NCI-H510A treated with DMSO at 0.1 percent for 48 hours (cell line): ENCODE results near the gene RIC8B.

Experiments
- DNase-seq: peaks from one replicate; lab custom pipeline; 2025; lab: John Stamatoyannopoulos, UW

RIC8B gene

DNA sequence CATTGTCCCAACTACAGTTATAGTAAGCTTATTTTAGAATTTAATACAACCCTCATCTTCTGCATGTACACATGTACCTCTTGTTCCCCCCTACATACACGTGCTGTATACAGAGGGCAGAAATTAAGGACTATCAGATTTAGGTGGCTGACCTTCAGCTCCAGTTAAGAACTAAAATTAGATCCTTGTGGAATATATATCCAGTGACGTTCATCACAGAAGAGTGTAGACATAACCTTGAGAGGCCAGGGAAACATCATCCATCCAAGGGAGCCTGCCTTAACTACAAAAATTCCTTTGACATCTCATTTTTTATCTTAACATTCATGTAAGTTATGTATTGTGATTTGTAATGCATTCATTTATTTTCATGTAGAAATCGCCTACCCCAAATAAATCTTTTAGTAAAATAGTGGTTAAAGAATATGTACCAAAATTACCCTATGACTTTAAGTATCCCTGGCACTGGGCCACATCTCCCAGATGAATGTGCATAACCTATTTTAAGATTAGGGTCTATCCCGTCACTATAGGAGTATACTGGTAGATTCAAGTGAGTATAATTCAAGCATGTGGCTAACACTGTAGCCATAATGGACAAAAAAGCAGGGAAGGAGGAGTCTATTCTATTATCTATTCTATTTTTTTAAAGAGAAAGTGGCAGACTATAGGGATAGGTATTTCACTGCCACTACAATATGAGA is 27.5 kb downstream of the RIC8B start:
- no peak for DNase-seq

DNA sequence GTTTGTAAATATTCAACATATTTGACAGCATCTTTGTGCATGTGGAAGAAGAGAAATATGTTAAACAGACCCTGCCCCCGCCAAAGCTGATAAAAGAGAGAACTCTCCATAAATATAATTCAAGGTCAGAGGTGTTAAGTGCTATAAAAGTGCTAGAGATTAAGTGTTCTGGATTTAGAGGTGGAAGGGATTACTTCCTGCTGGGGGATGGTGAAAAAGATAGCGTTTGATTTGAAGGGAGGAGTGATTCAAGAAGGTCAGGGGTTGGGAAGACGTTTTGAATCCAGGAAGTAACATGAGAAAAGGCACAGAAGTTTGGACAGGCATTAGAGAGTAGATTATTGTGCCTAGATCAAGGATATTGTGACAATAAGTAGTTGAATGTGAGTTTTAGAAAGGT is 30.2 kb downstream of the RIC8B start:
- DNase-seq: no peak

- no peak for DNase-seq
Measured at GRCh38 chr12:106814714-106815113, 40.2 kb downstream of the RIC8B start.

DNA sequence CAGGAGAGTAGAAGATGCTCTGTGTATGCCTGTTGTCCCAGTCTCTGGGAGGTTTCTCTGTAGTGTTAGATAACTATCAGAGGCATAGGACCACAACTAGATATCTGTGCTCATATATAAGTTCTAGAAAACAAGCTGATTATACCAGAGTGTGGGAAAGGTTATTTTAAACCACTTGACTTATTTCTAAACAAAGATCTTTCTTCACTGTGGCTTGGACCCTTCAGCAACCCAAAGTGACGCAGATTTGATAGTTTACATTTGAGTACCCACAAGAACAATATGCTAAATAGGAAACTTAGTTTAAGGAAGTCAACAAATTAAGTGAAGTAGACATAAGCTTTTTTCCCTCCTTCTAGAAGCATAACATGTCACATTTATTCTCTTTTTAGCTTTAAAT is 41.3 kb downstream of the RIC8B start:
- no peak for DNase-seq

DNA sequence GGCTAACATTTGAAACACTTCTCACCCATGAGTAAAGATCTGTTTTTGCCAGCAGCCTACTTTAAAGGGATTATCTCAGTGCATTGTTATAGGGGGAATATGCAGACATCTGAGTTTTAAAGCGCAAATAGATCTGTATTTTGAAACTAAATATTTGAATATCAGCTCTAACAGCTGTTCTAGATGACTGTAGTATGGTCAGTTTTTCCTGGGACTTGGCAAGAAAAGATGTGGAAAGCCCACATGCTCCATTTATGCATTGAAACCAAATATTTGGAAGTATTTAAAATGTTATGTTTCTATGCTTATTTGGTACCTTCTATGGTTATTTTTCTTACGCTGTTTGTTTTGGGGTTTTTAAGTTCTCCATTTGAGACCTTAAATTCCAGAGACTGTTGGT is 41.7 kb downstream of the RIC8B start:
- DNase-seq: no peak

DNA sequence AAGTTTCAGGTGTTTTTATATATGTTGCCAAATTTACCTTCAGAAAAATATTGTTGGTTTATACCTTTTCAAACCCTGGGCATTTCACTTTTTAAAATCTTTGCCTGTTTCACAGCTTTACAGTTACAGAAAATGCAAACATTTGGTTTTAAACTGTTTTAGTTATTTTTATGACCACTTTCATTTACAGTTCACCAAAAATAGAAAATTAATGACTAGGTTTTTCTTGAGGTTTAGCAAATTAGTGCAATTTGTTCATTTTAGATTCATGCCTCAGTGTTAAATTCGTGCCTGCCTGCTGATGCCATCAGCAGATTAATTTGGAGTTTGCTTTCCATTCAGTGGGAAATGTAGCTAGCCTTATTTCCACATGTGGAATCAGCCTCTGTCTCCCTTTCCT is 45.5 kb downstream of the RIC8B start:
- no peak for DNase-seq

GRCh38 chr12:106831699-106832098 is 57.2 kb downstream of the RIC8B start:
- DNase-seq: no peak

GRCh38 chr12:106837782-106838181 is 63.3 kb downstream of the RIC8B start:
- DNase-seq: no peak

- no peak for DNase-seq
Measured at GRCh38 chr12:106839333-106839732, 64.9 kb downstream of the RIC8B start.

GRCh38 chr12:106840243-106840642 is 65.8 kb downstream of the RIC8B start:
- DNase-seq: peak; percentile 80

GRCh38 chr12:106841510-106842302 is 67.2 kb downstream of the RIC8B start:
- DNase-seq: peak; percentile 59

- DNase-seq: no peak
Measured at GRCh38 chr12:106845902-106846301, 71.4 kb downstream of the RIC8B start.

- no peak for DNase-seq
Measured at GRCh38 chr12:106847861-106848260, 73.4 kb downstream of the RIC8B start.

DNA sequence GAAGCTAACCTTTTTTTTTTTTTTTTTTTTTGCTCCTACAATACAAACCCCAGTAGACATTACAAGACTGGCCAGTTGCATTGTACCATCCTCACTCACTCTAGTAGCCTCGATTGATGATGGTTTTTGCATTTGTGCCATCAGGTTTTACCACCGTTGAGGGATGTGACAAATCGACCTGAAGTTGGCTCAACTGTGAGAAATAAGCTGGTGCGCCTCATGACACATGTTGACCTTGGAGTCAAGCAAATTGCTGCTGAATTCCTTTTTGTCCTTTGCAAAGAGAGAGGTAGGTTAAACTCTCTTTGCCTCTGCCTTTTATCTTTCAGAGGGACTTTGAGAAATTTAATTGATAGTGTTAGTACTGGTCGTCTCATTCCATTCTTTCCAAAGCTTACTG is 76.8 kb downstream of the RIC8B start:
- DNase-seq: no peak

GRCh38 chr12:106854723-106855122 is 80.2 kb downstream of the RIC8B start:
- no peak for DNase-seq

DNA sequence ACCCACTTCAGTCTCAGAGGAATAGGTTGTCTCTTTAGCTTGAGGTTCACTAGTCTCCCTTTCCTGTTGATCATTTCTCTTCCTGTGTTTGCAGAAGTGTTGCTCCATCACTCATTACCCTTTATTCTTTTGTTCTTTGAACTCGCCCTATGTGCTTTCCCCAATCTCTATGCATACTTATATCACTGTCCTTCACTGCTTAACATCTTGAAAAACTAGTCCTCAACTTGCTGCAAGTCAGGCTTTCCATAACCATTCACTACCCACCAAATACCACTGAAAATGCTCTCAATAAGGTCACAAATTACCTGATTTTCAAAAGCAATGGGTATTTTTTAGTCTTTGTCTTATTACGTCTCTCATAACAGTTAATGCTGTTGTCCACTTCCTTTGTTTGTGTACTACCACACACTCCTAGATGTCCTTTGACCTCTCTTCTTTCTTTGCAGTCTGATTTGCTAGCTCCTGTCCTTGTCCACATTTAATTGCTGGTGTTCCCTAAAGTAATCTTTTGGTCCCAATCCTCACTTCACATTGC is 80.8 kb downstream of the RIC8B start:
- DNase-seq: no peak

- no peak for DNase-seq
Measured at GRCh38 chr12:106861984-106862916, 87.8 kb downstream of the RIC8B start.

- no peak for DNase-seq
Measured at GRCh38 chr12:106863189-106863588, 88.7 kb downstream of the RIC8B start.

- no peak for DNase-seq
Measured at GRCh38 chr12:106865683-106866082, 91.2 kb downstream of the RIC8B start.

GRCh38 chr12:106866426-106867080 is 92.1 kb downstream of the RIC8B start:
- DNase-seq: no peak

DNA sequence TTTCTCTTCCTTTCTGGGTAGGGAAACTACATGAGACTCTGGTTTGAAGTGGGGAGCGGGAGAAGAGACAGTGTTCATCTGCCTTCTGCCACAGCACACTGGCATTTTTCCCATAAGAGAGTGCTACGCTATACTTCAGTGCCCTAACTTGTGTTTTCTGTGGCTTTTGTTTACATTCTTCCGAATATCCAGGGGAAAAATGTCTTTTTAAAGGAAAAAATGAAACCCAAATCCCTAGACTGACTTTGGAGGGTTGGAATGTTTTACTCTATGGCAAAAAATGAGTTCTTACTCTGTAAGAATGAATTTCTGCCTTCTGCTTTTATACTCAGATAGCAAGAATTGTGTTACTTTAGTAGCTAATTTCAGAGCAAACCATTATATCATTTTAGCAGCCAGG is 93.2 kb downstream of the RIC8B start:
- DNase-seq: no peak
